NCI-H748 (cell line): ENCODE data around the gene MTUS2.
"Not testable (repeated sequence)": the region's sequence is repeated elsewhere in the genome, so short reads cannot be mapped to it uniquely, and the experiment has no call there.

Experiments used
- DNase-seq: peaks from one replicate; lab custom pipeline; 2025; ENCODE audit not compliant: unreplicated experiment; lab: John Stamatoyannopoulos, UW

The MTUS2 gene

DNA sequence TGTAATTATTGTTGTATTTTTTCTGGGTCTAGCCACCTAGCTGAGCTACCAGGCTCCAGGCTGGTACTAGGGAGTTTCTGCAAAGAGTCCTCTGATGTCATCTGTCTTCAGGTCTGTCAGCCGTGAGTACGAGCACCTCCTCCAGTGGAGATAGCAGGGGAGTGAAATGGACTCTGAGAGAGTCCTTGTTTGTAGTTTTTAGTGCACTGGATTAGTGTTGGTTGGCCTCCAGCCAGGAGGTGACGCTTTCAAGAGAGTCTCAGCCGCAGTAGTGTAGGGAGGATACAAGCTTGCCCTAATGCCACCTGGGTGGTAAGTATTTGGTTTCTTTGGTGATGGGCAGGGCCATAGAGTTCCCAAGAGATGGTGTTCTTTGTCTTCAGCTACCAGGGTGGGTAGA is 390.5 kb downstream of the MTUS2 start:
- no peak for DNase-seq

DNA sequence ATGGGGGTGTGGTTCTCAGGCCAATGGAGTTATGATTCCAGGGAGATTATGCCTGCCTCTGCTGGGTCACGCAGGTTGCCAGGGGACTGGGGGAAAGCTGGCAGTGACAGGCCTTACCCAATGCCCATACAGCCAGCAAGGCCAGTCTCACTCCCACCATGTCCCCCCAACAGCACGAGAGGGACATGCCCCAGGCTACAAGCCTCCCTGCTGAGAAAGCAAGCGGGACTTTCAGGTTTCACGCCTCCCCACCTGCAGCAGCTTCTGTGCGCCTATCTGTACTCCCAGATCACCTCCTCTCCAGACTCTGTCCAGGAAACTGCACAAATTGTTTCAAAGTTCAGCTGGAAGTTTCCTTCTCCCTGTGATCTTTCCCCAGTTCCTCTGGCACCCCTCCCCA is 391.0 kb downstream of the MTUS2 start:
- not testable (repeated sequence) for DNase-seq

GRCh38 chr13:29222458-29222857 is 402.3 kb downstream of the MTUS2 start:
- DNase-seq = no peak

DNA sequence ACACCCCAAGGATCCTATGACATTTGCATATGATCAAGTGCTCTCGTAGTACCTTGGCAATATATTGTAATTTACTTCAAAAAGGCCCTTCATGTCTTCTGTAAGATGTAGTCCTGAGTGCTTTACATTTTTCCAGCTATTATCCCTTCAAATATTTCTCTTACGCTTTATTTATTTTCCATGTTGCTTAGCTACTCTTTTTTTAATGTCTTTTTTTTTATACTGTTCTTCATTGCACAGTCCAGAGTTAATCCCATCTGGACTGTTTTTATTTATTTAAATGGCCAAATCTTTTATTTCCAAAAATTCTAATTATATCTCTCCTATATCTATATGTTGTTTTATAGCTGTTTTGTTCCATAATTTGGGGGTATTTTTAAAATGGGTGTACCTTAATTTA is 404.1 kb downstream of the MTUS2 start:
- DNase-seq = no peak

GRCh38 chr13:29227576-29227975 is 407.4 kb downstream of the MTUS2 start:
- DNase-seq = no peak

GRCh38 chr13:29230299-29230845 is 410.2 kb downstream of the MTUS2 start:
- DNase-seq = no peak

- no peak for DNase-seq
Observed at GRCh38 chr13:29239653-29240525, 419.8 kb downstream of the MTUS2 start.

DNA sequence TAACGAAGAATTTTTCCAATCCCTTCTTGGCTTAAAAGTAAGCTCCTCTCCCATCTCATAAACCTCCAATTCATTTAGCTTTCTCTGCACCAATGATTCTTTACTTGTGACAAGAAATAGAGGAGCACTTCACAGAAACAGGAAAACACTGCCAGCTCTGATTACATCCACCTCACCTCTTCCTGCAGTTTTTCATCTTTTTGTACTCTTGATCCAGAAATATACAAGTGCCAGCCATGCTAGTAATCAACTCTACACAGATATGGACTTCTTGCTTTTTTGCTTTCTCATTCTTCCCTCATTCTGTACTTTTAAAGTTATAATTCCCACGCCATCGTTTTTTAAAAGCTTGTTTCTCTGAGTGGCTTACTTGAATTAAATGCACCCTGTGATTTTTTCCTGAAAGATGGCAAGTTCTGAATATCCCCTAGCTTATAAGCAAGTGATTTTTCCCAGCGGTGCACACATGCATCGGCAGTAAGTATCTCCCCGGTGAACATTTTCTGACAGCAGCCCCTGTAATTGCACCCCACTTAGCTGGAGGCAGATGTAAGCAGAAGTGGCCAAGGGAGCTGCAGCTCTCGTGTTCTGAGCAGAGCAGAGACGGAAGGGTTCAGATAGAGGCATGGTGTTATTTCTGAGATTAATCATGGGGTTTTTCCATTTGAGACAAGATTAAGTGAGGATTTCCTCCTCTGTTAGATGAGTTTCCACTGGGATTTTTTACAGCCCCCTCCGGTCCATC is 434.7 kb downstream of the MTUS2 start:
- no peak for DNase-seq

- no peak for DNase-seq
Observed at GRCh38 chr13:29255567-29255966, 435.4 kb downstream of the MTUS2 start.

DNA sequence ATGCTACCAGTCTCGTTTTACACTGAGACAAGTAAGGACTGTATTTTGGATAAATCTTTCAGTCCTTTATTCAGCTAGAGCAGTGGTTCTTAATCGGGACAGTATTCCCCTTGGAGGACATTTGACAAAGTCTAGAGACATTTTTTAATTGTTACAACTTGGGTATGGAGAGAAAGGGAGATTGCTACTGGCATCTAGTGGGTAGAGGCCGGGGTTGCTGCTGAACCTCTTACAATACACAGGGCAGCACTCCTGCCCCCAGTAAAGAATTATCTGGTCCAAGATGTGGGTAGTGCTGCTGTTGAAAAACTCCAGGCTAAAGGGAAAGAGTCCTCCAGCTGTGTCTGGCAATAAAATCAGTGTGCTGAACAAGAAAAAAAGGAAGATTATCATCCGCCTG is 440.5 kb downstream of the MTUS2 start:
- no peak for DNase-seq

- DNase-seq = no peak
Observed at GRCh38 chr13:29266261-29266660, 446.1 kb downstream of the MTUS2 start.

- no peak for DNase-seq
Observed at GRCh38 chr13:29266756-29267733, 446.9 kb downstream of the MTUS2 start.

- DNase-seq = no peak
Observed at GRCh38 chr13:29270271-29270985, 450.3 kb downstream of the MTUS2 start.

DNA sequence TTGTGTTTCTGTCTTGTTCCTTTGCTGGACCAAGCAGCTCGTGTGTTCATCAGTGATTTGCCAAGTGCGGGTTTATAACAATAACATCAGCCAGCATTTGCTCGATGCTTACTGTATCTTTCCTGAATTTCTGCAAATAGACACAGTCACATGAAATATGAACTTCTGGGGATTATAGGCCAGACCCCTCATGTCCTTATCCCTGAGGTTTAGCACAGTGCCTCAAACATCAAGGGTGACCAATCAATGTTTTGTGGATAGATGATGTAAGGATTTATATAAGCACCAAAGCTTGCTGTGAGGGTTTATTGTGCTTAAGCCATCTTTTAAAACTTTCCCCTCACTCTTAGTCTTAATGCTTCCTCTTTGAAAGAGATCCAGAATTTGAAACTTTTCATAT is 451.5 kb downstream of the MTUS2 start:
- DNase-seq = no peak

DNA sequence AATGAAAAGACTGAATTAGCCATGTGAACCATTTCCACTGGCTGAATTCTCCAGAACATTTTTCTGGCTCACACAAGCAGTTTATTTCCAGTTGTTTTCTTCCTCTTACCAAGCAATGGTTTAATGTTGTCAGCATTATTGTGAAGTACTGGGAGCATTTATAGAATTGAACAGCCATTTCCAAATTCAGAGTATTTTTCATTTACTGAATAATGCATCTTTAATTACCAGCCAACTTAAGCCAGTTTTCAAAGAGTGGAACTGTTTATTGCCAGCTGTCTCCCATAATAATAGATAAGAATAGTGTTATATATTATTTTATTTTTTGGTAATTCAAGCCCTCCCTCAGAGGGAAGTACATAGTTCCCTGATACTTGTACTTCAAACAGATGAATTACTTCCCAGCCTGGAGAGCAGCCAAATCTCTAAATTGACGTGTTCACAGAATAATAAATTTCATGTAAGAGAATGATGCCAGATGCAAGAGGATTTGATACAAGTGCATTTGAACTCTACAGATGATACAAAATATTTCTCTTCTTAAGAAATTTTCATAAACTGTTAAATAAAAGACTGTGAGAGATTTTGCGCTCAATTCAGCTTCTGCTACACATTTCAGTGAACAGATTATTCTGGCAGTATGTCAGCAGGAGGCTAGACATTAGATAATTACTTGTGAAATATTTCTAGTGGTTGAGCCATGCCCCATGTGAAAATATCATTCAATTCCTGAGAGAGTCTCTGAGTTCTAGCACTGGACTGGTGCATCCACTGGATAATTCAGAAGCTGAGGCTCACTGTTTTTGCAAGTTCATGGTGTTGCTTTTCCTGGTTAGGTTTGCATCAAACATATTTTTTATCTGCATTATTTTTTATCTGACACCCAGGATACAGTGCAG is 459.5 kb downstream of the MTUS2 start:
- DNase-seq = no peak

DNA sequence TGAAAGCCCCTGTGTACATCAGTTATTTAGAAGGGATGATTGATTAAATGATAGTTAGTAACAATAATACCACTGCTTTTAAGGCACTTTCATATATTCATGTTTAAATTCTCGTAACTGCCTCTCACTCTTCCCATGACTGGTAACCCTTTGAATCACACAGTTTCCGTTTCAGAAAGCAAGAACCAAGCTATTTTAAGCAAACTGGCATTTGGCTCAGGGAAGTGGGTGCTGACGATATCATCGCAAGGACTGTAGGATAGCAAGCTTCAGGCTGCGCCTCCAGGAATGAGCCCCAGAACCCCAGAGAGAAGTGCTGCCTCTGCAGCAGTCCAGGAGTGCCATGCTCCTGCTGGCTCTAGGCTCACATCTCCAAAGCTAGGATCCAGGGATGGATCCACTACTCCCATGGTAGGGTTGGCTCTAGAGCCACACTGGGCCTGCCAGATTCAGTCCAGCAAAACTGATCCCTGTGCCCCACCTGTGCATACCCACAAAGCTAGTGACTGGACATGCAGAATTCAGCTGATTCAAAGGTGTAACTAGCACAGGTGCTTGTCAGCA is 461.9 kb downstream of the MTUS2 start:
- no peak for DNase-seq

DNA sequence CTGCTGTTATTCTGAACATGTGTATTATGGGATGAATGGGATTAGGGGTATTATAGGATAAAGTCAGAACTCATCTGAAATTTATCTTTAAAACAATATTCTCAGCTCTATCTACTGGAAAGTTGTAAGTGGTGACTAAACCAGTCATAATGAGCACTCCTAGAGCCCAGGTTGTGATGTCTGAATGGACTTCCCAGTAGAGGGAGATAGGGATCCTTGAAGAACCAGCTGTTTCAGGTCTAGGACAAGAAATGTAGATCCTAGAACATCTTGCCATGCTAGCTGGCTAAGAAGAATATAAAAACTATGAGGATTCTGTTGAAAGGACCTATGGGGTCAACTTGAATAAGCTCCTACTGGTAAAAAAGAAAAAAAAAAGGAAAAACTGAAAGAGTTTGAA is 464.6 kb downstream of the MTUS2 start:
- DNase-seq = no peak

GRCh38 chr13:29287237-29287636 is 467.1 kb downstream of the MTUS2 start:
- no peak for DNase-seq

GRCh38 chr13:29292045-29292444 is 471.9 kb downstream of the MTUS2 start:
- no peak for DNase-seq
